Peyer's patch (tissue), 4 donors: ENCODE measurements around the gene CMTM4.

ENCODE experiments used
- CTCF ChIP-seq, 6 experiments: fragments of 450-650 bp in 4 of 6; fragments of 200-600 bp in 2 of 6; sonication (generic) in 1 of 6; IDR thresholded peaks; one replicate each; pipeline ENCODE4 v1.5.1; 2017 to 2019; ENCODE audit warnings: antibody characterized with exemption in 6 of 6, mild to moderate bottlenecking in 3 of 6, moderate library complexity in 1 of 6
- POLR2A ChIP-seq, 2 donors: fragments of 450-650 bp; IDR thresholded peaks; one replicate each; pipeline ENCODE4 v1.5.1; 2017; ENCODE audit warnings: antibody characterized with exemption in 2 of 2, mild to moderate bottlenecking in 2 of 2, moderate library complexity in 2 of 2

- no peak for TF ChIP-seq CTCF (IDR thresholded peaks at IDR 0.05)
- no peak for TF ChIP-seq POLR2A (IDR thresholded peaks at IDR 0.05)
Measured at GRCh38 chr16:66600477-66600876, 96.1 kb downstream of the CMTM4 start.
